ENCODE data around the gene DLL4.
"Not testable (repeated sequence)": the region's sequence is repeated elsewhere in the genome, so short reads cannot be mapped to it uniquely, and the experiment has no call there.

DLL4 gene

GRCh38 chr15:40958723-40959122, 29.6 kb downstream of the DLL4 start:
- no peak for DNase-seq (ENCODE audit: low spot score)

- no peak for DNase-seq (ENCODE audit: low spot score)
These were observed 30.4 kb downstream of the DLL4 start for GRCh38 chr15:40959331-40960141.

- DNase-seq (ENCODE audit: low spot score): no peak
These were observed 31.2 kb downstream of the DLL4 start for GRCh38 chr15:40960151-40960885.

- DNase-seq (ENCODE audit: low spot score): no peak
These were observed 31.8 kb downstream of the DLL4 start for GRCh38 chr15:40960925-40961324.

GRCh38 chr15:40961740-40962139, 32.6 kb downstream of the DLL4 start:
- not testable (repeated sequence) for DNase-seq (ENCODE audit: low spot score)

GRCh38 chr15:40962317-40962716, 33.2 kb downstream of the DLL4 start:
- DNase-seq (ENCODE audit: low spot score): not testable (repeated sequence)

- DNase-seq (ENCODE audit: low spot score): no peak
These were observed 34.1 kb downstream of the DLL4 start for GRCh38 chr15:40963201-40963600.

- DNase-seq (ENCODE audit: low spot score): no peak
These were observed 34.9 kb downstream of the DLL4 start for GRCh38 chr15:40964006-40964405.

GRCh38 chr15:40964634-40965033, 35.5 kb downstream of the DLL4 start:
- DNase-seq (ENCODE audit: low spot score): no peak

- no peak for DNase-seq (ENCODE audit: low spot score)
These were observed 39.3 kb downstream of the DLL4 start for GRCh38 chr15:40968290-40969085.

GRCh38 chr15:40969363-40969762, 40.2 kb downstream of the DLL4 start:
- DNase-seq (ENCODE audit: low spot score): no peak

GRCh38 chr15:40974879-40975278, 45.7 kb downstream of the DLL4 start:
- DNase-seq (ENCODE audit: low spot score): no peak

GRCh38 chr15:40976819-40977218, 47.7 kb downstream of the DLL4 start:
- DNase-seq (ENCODE audit: low spot score): no peak

GRCh38 chr15:40978141-40978540, 49.0 kb downstream of the DLL4 start:
- no peak for DNase-seq (ENCODE audit: low spot score)

- DNase-seq (ENCODE audit: low spot score): no peak
These were observed 49.4 kb downstream of the DLL4 start for GRCh38 chr15:40978562-40978961.

- no peak for DNase-seq (ENCODE audit: low spot score)
These were observed 52.0 kb downstream of the DLL4 start for GRCh38 chr15:40981186-40981585.

GRCh38 chr15:40982855-40983254, 53.7 kb downstream of the DLL4 start:
- peak; percentile 71 for DNase-seq (ENCODE audit: low spot score)

- DNase-seq (ENCODE audit: low spot score): no peak
These were observed 55.3 kb downstream of the DLL4 start for GRCh38 chr15:40984406-40984805.

- peak; percentile 69 for DNase-seq (ENCODE audit: low spot score)
These were observed 55.8 kb downstream of the DLL4 start for GRCh38 chr15:40984964-40985363.

- no peak for DNase-seq (ENCODE audit: low spot score)
These were observed 56.6 kb downstream of the DLL4 start for GRCh38 chr15:40985541-40986330.

- no peak for DNase-seq (ENCODE audit: low spot score)
These were observed 57.7 kb downstream of the DLL4 start for GRCh38 chr15:40986820-40987219.

- DNase-seq (ENCODE audit: low spot score): no peak
These were observed 59.0 kb downstream of the DLL4 start for GRCh38 chr15:40988156-40988555.
